D721Med (cell line): ENCODE data around the gene UPP2.

ENCODE experiments used
- DNase-seq: peaks from one replicate; pipeline ENCODE4 v3.0.0; 2011; ENCODE audit warnings: low spot score; ENCODE audit not compliant: insufficient read length
- FAIRE-seq: peaks from 2 replicates; lab custom pipeline; 2011; peaks lifted over from hg19 to GRCh38; lab: Jason Lieb, UNC
- TF ChIP-seq, protein P1 (sequence below): IDR thresholded peaks from 2 replicates; pipeline ENCODE4 v1.5.1; 2012; ENCODE audit warnings: mild to moderate bottlenecking, control low read depth; ENCODE audit not compliant: insufficient read depth; ENCODE audit errors: missing control alignments

UPP2 gene

DNA sequence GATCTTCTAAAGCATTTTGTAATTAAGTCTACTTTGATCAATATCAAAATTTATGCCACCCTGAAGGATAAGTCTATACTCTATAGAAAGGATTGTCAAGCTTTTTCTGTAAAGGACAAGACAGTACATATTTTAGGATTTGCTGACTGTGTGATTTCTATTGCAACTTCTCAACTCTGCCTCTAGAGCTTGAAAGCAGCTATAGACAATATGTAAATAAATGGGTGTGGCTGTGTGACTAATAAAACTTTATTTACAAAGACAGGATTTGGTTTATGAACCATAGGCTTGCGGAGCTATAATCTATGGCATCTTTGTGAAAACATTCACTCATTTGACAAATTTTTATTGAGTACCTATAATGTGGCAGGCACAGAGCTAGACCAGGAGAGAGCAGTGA lies 18.4 kb downstream of the UPP2 start:
- FAIRE-seq (no peak), DNase-seq (no peak)
- TF ChIP-seq, protein P1, sequence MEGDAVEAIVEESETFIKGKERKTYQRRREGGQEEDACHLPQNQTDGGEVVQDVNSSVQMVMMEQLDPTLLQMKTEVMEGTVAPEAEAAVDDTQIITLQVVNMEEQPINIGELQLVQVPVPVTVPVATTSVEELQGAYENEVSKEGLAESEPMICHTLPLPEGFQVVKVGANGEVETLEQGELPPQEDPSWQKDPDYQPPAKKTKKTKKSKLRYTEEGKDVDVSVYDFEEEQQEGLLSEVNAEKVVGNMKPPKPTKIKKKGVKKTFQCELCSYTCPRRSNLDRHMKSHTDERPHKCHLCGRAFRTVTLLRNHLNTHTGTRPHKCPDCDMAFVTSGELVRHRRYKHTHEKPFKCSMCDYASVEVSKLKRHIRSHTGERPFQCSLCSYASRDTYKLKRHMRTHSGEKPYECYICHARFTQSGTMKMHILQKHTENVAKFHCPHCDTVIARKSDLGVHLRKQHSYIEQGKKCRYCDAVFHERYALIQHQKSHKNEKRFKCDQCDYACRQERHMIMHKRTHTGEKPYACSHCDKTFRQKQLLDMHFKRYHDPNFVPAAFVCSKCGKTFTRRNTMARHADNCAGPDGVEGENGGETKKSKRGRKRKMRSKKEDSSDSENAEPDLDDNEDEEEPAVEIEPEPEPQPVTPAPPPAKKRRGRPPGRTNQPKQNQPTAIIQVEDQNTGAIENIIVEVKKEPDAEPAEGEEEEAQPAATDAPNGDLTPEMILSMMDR = no peak

DNA sequence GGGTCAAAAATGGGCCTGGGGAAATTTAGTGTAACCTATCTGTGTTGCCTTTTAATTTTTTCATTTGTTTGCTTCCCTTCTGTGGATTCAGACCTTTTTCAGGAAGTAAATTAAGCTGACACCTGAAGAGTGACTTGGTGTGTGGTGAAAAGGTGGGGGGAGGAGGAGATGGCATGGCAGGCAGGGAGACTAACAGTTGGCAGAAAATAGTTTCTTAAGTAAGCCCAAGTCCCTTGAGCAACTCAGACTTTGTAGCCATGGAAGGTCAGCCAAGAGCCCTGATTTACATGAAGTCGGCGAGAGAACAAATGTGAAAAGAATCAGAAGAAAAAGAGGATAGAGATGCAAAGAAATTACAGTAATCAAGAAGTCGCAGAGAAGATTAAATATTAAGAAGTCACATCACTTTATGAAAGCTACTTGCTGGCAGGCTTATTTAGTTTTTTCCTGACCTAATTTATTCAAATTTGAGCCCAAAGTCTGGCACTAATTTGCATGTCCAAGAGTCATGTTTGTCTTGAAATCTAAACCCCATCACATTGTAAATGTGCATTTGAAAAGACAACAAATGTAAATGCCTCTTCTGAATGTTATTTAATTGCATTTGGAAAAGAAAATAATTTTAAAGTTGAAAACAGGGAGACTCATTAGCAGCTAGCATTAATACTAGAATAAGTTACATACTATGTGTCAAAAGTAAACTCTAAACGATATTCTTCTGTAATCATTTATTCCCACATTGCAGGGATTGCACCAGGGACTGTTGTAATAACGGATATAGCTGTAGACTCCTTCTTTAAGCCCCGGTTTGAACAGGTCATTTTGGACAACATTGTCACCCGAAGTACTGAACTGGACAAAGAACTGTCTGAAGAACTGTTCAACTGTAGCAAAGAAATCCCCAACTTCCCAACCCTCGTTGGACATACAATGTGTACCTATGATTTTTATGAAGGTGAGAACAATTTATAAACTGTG lies 19.3 kb downstream of the UPP2 start:
- FAIRE-seq = no peak
- no peak for DNase-seq
- TF ChIP-seq, protein P1 = no peak

DNA sequence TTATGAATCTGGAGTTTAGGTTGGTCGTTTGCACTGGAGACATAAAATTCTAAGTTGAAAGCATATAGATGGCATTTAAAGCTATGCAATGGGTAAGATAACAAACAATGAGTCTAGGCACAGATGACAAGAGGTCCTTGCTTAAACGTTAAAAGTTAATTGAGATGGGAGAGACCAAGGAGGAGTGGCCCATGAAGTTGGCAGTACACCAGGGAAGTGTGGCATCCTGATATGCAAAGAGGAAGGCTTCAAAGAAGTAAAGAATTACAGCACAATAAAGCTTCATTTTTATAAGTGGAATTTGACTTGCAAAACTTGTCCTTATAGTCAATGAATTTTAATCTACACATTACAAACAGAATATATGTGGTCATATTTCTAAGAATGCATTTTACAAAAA lies 23.2 kb downstream of the UPP2 start:
- FAIRE-seq (no peak), DNase-seq (no peak)
- TF ChIP-seq, protein P1 = no peak

DNA sequence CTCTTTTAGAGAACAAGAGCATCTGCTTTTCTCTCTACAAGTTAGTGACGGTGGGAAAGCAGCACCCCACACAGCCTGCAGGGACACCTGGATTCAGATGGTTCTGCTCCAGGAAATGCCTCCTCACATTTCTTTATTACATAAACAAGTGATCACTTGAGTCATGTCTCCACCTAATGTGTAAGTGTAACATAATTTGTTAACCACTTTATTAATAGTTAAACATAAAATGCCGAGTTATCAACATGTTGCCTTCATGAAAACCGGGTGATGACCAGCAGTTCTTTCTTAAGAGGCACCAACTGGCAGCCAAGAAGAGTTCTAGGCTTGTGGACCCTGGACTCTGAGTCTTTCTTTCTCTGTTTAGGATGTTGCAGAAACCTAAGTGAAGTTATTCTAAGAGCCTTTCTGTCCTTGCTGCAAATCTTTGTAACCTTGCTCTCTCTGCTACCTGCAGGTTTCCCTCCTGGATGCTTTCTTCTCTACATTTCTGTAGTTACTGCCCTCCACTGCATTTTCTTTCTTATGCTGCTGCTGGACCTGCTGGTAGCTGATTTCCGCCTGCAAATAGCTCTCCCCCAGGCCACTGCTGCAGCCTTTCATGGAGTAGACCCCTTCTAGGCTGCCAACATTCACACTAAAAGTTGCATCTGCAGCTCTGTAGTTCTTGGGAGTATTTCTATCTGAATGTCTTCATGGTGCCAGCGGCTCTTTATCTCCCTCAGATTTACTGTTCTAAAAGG lies 24.3 kb downstream of the UPP2 start:
- DNase-seq = no peak
- no peak for FAIRE-seq
- TF ChIP-seq, protein P1 = no peak

DNA sequence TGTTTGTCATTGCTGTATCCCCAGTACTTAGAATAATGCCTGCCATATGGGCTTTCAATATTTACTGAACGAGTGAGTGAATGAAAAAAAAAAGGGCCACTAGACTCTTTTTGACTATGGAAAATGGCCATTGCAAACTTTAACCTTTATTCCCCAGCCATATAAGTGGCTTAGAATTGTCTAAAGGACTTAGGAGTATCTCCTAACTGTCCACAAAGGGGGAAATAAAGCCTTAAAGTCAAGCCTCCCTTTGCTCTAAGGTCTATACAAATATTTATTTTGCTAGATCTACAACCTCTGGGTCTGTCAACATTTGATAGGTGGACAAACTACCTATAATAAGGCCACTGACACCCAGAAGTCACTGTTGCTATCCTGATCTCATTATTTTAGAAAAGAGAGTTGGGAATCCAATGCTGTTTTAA lies 25.7 kb downstream of the UPP2 start:
- DNase-seq (no peak), FAIRE-seq (peak; percentile 35)
- TF ChIP-seq, protein P1 = no peak

DNA sequence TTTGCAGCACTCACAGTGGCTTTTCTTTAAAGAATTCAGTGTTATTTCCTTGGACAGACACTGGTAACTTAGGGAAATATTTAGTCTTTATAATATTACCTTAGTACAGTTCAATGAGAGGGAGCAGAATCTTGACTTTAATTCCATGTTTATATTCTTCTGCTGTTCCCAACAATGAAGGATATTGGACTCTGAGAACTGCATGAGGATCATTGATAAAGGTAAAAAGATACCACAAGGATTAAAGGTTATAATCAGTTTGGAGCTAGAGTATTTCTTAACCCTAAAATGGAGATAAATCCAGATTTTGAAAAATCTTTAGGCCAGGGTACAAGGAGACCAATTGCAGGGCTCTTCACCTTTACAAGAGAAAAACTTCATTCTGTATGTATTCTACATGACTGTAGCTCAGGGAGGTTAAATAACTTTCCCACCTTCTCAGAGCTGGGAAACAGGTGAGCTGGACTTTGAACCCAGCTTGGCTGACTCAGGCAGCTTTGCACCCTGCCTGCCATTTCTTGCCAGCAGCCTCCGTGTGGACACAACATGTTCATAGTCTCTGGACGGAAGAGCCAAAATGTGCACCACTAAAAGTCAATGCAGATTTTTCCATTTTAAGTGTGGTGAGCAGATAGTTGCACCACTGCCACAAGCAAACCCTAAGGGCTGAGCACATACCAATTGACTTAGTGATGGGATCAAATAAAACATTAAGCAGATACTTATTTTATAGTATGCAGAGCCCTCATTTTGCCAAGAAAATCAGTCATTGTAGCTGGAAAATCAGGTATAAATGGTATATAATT lies 26.7 kb downstream of the UPP2 start:
- TF ChIP-seq, protein P1 = no peak
- FAIRE-seq (no peak), DNase-seq (no peak)
